ENCODE results near the gene ADGRD1. TPM values are rescaled to one million over a fixed set of nuclear protein-coding genes. Genes with fewer than 3 reads are reported as not detected.

Gene ADGRD1
- total RNA-seq, 1 donor from 2014 or later = 83.6 TPM

- no peak for ATAC-seq
- no peak for DNase-seq
- intact Hi-C loops (cut with micrococcal nuclease) = no loop called here
Measured at GRCh38 chr12:130959632-130960031, 5.9 kb downstream of the ADGRD1 start.

DNA sequence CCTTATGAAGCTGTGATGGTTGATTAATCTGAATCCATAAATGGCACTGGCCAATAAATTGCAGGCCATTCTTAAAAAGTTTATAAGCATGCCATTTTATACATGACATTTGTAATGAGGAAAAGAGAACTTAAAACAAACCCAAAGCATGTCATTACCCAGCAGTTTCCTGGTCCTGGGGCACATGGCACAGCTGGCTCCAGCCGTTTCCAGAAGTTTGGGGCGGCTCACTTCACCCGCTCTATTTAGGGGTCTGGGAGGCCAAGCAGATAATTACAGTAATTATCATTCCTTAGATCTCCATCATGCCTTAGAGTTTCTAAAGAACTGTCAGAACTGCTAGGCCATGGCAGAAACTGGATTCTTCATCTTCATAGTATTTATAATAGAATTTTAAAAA is 6.4 kb downstream of the ADGRD1 start:
- DNase-seq (no peak), ATAC-seq (no peak)
- intact Hi-C loops (cut with micrococcal nuclease) = no loop called here

- DNase-seq (no peak), ATAC-seq (no peak)
- intact Hi-C loops (cut with micrococcal nuclease) = no loop called here
Measured at GRCh38 chr12:130960787-130961186, 7.1 kb downstream of the ADGRD1 start.

DNA sequence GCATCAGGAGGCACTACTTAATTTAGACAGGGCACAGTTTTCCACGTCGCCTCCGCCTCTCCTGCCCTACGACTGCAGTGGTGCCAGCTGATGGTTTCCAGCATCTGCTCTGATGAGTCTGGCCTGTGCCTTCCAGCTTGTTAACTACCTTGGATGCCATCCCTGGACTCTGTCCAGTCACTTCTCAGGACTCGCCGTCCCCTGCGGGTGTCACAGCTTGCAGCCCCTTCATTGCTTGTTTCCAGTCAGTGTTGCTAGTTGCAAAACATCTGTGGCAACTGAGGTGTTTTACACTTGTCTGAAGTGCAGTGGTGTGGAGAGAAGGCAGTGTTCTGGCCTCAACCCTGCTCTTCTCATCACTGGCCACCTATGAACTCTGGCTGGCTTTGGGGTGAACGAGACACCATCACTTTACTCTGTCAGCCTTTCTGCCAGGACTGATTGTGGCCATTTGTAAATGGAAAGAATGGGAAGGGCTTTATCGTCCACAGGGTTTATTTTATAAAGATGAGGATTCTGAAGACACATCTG is 8.3 kb downstream of the ADGRD1 start:
- ATAC-seq (peak; percentile 94), DNase-seq (peak; percentile 85)
- intact Hi-C loops (cut with micrococcal nuclease) = no loop called here

- DNase-seq (no peak), ATAC-seq (no peak)
- intact Hi-C loops (cut with micrococcal nuclease) = no loop called here
Measured at GRCh38 chr12:130965214-130965613, 11.5 kb downstream of the ADGRD1 start.

DNA sequence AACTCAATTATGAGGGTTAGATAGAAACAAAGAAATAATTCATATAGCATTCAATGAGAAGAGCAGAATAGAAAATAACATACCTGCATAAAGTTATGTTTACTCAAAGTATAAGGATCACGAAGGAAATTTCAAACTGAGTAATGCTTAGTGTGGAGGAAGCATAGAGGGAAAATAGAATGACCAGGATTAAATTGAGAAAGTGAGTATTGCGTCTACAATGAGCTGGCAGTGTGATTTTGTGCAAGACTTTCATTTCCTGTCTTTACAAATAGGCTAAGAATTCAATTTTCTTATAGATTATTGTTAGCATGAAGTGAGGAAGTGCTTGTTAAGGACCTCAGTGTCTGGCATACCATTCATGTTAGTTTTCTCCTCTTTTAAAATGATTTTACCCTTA is 12.0 kb downstream of the ADGRD1 start:
- intact Hi-C loops (cut with micrococcal nuclease) = no loop called here
- ATAC-seq (no peak), DNase-seq (no peak)

DNA sequence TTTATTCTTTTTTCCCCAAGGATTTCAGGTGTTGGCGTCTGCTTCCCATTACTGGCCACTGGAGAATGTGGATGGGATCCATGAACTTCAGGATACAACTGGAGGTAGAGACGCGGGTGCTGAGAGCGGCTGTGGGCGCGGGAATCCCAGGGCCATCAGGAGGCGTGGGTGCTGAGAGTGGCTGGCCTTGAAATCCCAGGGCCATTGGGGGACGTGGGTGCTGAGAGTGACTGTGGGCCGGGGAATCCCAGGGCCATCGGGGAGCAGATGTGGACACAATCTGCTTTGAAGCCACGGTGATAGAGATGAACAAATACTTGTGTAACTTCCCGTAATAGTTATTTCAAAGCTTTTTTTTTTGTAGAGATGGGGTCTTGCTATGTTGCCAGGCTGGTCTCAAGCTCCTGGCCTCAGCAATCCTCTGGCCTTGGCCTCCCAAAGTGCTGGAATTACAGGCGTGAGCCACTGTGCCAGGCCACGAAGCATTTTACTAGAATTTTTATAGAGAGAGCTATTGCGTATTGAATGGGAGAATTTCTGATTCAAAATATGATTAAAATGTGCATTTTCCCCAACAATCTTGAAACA is 12.8 kb downstream of the ADGRD1 start:
- intact Hi-C loops (cut with micrococcal nuclease) = no loop called here
- DNase-seq = no peak
- no peak for ATAC-seq

- ATAC-seq = no peak
- intact Hi-C loops (cut with micrococcal nuclease) = no loop called here
- no peak for DNase-seq
Measured at GRCh38 chr12:130967636-130968035, 13.9 kb downstream of the ADGRD1 start.

- peak; percentile 8 for ATAC-seq
- intact Hi-C loops (cut with micrococcal nuclease) = no loop called here
- no peak for DNase-seq
Measured at GRCh38 chr12:130968611-130969010, 14.9 kb downstream of the ADGRD1 start.

DNA sequence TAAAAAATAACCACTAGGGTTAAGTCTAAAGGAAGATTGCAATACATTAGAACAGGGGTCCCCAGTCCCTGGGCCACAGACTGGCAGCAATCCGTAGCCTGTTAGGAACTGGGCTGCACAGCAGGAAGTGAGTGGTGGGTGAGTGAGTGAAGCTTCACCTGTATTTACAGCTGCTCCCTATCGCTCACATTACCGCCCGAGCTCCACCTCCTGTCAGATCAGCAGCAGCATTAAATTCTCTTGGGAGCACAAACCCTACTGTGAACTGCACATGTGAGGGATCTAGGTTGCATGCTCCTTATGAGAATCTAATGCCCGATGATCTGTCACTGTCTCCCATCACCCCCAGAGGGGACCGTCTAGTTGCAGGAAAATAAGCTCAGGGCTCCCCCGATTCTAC is 15.5 kb downstream of the ADGRD1 start:
- DNase-seq (no peak), ATAC-seq (no peak)
- intact Hi-C loops (cut with micrococcal nuclease) = no loop called here

GRCh38 chr12:130970165-130970907 is 16.6 kb downstream of the ADGRD1 start:
- intact Hi-C loops (cut with micrococcal nuclease) = no loop called here
- no peak for ATAC-seq

DNA sequence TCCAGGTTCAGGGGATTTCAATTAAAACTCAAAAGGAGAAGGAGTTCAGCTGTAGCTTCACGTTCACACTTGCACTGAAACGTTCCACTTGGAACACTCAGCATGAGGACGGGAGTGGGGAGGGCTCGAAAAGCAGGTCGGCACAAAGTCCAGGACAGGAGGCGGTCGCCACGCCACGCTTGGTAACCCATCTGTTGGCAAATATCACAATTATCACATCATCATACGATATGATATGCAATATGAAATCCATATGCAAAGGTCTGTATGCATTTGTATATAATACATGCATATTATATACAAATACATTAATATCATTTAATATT is 17.2 kb downstream of the ADGRD1 start:
- intact Hi-C loops (cut with micrococcal nuclease) = no loop called here
- ATAC-seq = no peak
- DNase-seq = no peak

More at GRCh38 chr12:130970165-130970907, 16.6 kb downstream of the ADGRD1 start:
- no peak for DNase-seq

DNA sequence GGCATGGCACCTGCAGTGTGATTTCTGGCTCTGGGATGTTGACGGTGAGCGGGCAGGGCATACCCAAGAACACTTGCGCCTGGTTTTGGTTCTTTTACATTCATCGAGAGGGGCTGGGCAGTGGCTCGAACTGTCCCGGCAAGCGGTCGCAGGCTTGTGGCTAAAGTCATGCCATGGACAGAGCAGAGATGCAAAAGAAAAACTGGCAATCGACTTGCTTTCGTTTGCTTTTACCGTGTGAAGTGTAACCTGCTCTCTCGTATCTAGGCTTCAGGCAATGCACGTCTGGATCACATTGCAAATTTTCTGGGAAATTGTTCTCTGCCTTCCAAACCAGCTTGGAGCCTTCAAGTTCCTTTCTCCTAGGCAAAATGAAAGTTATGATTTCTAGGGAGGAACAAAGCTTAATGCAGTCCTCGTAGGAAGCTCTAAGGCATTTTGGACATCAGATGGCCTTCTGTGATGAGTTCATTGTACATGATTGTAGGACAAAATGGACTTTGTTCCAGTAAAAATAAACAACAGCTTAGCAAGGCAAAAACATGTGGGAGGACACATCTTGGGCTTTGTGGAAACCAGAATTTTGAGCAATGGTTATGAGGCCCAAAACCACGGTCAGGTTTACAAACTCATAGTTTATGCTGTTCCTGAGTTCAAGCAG is 18.3 kb downstream of the ADGRD1 start:
- no peak for DNase-seq
- ATAC-seq = peak; percentile 46
- intact Hi-C loops (cut with micrococcal nuclease) = no loop called here

- ATAC-seq = no peak
- peak; percentile 19 for DNase-seq
- intact Hi-C loops (cut with micrococcal nuclease) = no loop called here
Measured at GRCh38 chr12:130972586-130972950, 18.9 kb downstream of the ADGRD1 start.

DNA sequence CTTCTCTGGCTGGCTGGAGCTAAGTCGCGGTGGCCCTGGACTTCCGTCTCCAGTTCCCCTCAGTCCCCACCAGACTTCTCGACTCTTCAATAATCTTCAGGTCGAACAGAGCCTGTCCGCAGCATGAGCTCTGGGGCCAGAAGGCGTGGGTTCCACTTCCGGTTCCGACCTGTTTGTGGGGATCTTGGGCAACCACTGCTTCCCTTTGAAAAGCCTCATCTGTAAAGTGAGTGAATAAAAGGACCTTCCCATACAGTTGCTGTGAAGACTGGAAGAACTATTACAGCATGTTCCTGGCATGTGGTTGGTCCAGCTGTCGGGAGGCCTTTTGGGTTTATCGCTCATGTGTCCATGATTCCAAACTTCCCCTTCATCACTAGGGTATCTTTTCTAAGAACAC is 19.4 kb downstream of the ADGRD1 start:
- intact Hi-C loops (cut with micrococcal nuclease) = no loop called here
- DNase-seq (peak; percentile 53), ATAC-seq (peak; percentile 82)

- ATAC-seq = no peak
- intact Hi-C loops (cut with micrococcal nuclease) = no loop called here
- peak; percentile 19 for DNase-seq
Measured at GRCh38 chr12:130973906-130974305, 20.2 kb downstream of the ADGRD1 start.

- DNase-seq (no peak), ATAC-seq (no peak)
- intact Hi-C loops (cut with micrococcal nuclease) = no loop called here
Measured at GRCh38 chr12:130975116-130975515, 21.4 kb downstream of the ADGRD1 start.

- ATAC-seq (no peak), DNase-seq (no peak)
Measured at GRCh38 chr12:130976171-130976720, 22.5 kb downstream of the ADGRD1 start.

GRCh38 chr12:130977046-130977742 is 23.5 kb downstream of the ADGRD1 start:
- no peak for ATAC-seq
- DNase-seq = no peak
- intact Hi-C loops (cut with micrococcal nuclease) = no loop called here

More at GRCh38 chr12:130976171-130976720, 22.5 kb downstream of the ADGRD1 start:
- intact Hi-C loops (cut with micrococcal nuclease) = no loop called here

GRCh38 chr12:130977743-130978095 is 24.0 kb downstream of the ADGRD1 start:
- DNase-seq = no peak
- ATAC-seq = no peak
- intact Hi-C loops (cut with micrococcal nuclease) = no loop called here
